Measurements from ENCODE around the gene CCNJL.

CCNJL gene

DNA sequence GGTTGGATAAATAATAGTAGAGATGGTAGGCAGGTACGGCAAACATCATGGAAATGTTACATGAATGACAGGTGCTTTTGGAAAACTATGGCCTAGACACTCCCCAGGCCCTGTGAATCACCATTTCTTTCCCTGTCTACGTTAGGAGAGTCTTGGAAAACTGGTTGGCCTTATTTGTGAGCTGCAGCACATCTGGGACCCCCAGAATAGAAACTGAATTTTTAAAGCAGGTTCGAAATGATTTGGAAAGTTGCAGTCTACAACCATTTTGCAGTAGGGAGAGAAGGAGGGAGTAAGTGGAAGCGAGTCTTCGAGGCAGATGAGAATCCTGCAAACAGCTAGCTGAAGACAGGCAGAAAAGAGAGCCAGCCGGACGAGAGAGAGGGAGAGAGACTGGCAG, 45.0 kb upstream of the CCNJL start:
- H3K4me3 ChIP-seq (ENCODE audit: low read depth, low read length), result no peak overlapping the region
- no peak for DNase-seq (ENCODE audit: low read depth)
- TF ChIP-seq, protein P1, sequence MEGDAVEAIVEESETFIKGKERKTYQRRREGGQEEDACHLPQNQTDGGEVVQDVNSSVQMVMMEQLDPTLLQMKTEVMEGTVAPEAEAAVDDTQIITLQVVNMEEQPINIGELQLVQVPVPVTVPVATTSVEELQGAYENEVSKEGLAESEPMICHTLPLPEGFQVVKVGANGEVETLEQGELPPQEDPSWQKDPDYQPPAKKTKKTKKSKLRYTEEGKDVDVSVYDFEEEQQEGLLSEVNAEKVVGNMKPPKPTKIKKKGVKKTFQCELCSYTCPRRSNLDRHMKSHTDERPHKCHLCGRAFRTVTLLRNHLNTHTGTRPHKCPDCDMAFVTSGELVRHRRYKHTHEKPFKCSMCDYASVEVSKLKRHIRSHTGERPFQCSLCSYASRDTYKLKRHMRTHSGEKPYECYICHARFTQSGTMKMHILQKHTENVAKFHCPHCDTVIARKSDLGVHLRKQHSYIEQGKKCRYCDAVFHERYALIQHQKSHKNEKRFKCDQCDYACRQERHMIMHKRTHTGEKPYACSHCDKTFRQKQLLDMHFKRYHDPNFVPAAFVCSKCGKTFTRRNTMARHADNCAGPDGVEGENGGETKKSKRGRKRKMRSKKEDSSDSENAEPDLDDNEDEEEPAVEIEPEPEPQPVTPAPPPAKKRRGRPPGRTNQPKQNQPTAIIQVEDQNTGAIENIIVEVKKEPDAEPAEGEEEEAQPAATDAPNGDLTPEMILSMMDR (IDR thresholded peaks at IDR 0.05; ENCODE audit: control insufficient read depth, extremely low read depth, insufficient read depth), result no peak

DNA sequence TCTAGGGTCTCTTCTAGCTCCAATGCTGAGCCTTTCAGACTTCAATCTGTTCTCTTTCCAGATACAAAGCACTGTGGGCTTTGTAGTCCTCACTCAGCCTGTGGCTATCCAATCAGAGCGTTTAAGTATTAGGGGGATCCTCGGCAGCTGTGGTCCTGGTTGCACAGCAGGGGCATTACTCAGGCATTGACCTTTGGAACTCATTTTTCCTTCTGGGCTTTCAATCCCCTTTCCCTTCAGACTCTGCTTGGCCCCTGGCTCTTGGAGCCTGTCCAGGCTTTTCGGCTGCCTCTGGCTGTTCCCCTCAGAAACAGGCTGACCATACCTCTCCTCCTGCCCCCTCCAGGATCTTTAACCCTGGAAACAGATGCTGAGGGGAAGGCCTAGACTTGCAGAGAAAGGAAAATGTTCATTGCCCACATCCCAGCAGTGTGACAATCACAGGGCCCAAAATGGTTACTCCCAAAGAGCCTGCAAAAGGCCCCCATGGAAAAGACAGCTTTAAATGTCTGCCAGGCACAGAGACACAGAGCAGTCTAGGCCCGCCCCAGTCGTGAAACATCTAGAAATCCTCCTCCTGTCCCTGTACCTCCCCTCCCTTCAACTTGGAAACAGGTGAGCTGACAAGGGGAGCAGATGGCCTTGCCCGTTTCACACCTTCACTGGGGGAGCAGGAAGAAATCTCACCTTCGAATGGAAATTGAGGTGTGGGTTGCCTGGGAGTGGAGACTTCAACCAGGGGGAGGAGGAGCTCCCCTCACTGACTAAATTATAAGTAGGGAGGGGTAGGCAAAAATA, 44.4 kb upstream of the CCNJL start:
- no peak overlapping the region for H3K4me3 ChIP-seq (ENCODE audit: low read depth, low read length)
- DNase-seq (ENCODE audit: low read depth), result no peak
- TF ChIP-seq, protein P1 (IDR thresholded peaks at IDR 0.05; ENCODE audit: control insufficient read depth, extremely low read depth, insufficient read depth), result no peak

DNA sequence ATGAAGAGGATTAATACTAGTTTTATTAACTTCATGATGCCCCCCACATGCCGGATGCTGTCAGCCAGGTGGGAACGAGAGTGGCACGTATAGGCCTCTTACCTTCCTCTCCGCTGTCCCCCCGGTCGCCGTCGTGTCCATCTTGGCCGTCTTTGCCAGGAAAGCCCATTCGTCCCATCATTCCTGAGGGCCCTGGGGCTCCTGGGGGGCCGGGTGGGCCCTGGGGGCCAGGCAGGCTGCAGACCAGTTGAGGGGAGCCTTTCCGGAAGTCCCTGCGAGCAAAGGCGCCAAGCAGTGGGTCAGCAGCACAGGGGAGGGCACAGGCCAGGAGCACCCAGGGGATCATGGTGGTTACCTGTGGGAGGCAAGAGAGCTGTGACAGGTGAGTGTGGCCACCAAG, 42.3 kb upstream of the CCNJL start:
- TF ChIP-seq, protein P1 (IDR thresholded peaks at IDR 0.05; ENCODE audit: control insufficient read depth, extremely low read depth, insufficient read depth), result no peak
- no peak for DNase-seq (ENCODE audit: low read depth)
- no peak overlapping the region for H3K4me3 ChIP-seq (ENCODE audit: low read depth, low read length)

DNA sequence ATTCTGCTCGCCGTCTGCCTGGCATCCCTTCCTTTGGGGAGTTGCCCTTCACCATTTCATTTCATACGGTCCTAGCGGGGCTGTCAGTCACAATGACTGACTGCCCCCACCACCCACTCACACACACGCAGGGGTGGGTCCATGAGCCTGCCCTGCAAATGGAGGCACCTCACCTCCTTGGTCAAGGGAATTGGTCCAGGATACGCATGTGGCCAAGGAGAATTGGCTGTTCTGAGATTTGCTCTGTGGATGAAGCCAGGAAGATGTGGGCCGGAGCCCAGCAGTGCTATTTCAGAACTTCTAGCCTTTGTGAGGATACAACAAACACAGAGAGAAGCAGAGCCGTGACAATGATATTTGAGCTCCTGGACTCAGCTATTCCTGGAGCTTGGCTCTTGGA, 41.0 kb upstream of the CCNJL start:
- DNase-seq (ENCODE audit: low read depth), result no peak
- TF ChIP-seq, protein P1 (IDR thresholded peaks at IDR 0.05; ENCODE audit: control insufficient read depth, extremely low read depth, insufficient read depth), result no peak
- no peak overlapping the region for H3K4me3 ChIP-seq (ENCODE audit: low read depth, low read length)

DNA sequence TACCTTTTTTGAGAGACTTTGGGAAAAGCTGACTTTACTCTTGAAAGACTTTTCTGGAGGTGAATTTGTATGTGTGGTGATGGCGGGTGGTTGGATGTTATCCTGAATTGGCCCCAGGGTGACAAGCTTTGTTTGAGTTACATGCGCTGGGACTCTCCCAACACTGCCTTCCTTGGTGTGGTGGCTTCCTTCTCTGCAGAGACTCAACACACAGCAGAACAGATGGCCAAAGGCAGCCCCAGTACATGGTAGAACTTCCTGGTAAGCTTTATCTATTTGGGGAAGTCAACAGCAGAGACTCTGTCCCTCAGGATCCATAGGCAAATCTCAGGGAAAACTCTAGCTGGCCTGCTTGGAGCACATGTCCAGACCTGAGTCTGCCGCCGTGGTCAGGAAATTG, 39.9 kb upstream of the CCNJL start:
- no peak for DNase-seq (ENCODE audit: low read depth)
- TF ChIP-seq, protein P1 (IDR thresholded peaks at IDR 0.05; ENCODE audit: control insufficient read depth, extremely low read depth, insufficient read depth), result no peak
- H3K4me3 ChIP-seq (ENCODE audit: low read depth, low read length), result no peak overlapping the region

DNA sequence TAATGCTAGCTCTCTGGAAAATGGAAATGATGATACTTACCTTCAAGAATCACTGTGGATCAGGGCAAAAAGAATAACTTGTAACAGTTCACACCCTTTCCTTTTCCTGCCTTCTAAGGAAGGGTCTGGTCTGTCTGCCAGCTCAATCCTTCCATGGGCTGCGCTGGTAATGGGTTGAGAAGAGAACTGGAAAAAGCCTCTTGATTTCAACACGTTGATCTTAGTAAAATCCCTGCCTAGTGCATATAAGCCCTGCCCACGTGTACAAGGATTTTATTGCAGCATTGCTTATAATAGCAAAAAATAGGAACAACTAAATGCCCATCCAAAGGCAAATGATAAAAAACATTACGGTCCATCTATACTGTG, 37.6 kb upstream of the CCNJL start:
- TF ChIP-seq, protein P1 (IDR thresholded peaks at IDR 0.05; ENCODE audit: control insufficient read depth, extremely low read depth, insufficient read depth), result no peak
- DNase-seq (ENCODE audit: low read depth), result no peak
- no peak overlapping the region for H3K4me3 ChIP-seq (ENCODE audit: low read depth, low read length)
